Activated CD8-positive, alpha-beta memory T cell treated with anti-CD3 and anti-CD28 coated beads for 24 hours (primary cell): ENCODE data around the gene IZUMO4.
"Not testable (repeated sequence)": the region's sequence is repeated elsewhere in the genome, so short reads cannot be mapped to it uniquely, and the experiment has no call there.

Source experiments
- DNase-seq: peaks from one replicate; pipeline ENCODE4 v3.0.0-alpha.2; 2020

The IZUMO4 gene

DNA sequence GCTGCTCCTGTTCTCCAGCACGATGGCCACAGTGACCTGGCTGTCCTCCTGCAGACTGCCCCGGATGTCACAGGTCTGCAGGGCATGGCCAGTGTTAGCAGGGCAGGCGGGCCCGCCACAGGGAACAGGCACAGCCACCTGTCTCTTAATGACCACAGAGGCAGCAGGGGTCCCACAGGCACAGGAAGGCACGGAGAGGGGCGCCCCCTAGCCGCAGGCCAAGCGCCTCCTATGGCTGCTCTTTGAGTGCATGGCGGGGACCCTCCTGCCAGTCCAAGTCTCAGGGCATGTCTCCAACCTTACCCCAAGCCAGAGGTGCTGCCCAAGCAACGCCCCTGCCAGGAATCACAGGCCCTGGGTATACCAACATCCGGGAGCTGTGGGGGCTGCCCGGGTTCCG lies 14.1 kb downstream of the IZUMO4 start:
- DNase-seq = no peak

DNA sequence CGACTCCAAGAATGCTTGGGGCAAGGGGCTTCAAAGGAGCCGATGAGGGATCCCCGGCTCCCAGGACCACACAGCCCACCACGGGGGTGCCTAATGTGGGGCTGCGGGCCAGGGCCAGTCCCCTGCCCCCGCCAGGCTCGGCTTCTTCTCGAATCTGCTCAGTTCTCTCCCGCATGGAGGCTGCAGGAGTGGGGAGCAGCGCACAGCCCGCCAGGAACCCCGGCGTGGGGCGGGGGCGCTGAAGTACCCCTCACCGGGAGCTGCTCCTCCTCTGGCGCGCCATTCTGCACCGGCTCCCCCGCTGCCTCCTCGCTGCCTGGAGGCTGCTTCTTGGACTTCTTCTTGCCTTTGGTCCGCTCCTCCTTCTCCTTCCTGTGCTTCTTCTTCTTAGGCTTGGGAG lies 14.7 kb downstream of the IZUMO4 start:
- no peak for DNase-seq

DNA sequence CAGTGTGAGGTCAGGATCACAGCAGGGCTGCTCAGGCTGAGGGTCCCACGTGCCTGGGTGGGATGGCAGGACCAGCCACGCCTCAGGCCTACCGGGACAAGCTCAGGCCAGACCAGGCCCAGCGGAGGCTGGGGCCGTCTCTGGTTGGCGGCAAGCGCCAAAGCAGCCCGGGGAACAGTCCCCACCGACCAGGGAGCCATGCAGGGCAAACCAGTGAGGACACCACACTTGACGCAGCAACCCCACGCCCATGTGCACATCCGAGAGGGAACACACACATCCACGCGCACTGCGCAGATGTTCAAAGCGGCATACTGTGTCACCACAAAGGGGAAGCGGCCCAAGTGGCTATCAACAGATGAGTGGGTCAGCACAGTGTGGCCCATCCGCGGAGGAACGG lies 15.2 kb downstream of the IZUMO4 start:
- DNase-seq = no peak

DNA sequence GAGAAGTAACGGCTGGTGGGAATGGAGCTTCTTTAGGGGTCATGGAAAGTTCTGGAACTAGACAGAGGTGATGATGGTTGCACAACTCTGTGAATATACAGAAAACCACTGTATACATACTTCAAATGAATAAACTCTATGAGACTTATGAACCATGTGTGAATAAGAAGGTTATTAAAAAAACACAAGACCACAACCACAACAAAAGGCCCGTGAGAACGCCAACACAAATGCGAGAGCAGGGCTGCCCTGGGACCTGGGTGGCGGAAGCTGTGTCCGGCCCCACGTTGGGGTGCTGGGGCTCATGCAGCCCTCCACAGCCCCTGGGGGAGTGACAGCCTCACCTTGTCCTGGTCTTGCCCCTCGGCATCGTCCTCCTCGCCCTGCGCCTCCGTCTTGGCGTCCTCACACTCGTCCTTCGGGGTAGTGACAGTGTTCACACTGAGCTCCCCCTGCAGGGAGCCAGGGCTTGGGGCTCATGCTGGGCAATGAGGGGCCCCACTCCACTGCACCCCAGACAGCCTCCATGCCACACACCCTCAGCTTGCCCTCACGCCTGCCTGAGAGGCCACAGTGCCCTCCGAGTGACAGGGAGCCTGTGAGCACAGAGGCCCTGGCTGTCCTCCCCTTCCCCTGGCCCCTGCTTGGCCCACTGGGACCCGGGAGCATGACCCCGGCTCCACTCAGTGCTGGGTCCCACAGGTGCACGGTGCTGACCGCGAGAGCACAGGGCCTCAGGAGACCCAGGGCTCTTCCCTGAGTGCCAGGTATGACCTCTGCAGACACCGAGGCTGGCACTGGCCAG lies 16.0 kb downstream of the IZUMO4 start:
- no peak for DNase-seq

DNA sequence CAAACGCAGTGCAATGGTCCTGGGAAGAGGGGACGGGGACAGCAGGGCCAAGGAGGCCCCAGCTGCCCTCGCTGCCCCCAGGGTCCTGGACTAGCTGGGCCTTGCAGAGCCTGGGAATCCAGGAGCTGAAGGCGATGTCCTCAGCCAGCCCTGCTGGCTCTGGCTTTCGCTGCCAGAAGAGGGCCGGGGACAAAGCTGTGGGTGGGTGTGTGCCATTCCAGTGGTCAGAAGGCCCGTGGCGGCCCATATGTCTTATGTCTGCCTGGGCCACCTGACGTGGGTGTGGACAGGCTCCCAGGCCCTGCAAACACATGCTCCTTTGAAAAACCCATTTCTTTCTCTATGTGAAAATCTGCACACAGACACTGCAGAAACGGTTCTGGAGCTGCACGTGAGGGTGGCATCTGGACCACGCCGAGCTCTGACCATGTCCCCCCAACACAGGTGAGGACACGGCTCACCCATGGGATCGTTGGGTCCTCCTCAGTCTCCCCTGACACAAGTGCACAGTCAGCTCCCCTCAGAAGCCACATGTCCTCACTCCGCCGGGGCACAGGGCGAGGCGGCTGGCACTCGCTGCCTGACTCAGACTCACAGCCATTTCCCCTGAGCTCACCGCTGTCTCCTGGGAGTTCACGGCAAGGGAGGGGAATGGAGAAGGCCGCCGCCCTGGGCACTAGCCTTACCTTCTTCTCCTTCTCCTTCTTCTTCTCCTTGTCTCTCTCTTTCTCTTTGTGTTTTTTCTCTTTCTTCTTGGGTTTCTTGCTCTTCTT lies 16.9 kb downstream of the IZUMO4 start:
- no peak for DNase-seq

DNA sequence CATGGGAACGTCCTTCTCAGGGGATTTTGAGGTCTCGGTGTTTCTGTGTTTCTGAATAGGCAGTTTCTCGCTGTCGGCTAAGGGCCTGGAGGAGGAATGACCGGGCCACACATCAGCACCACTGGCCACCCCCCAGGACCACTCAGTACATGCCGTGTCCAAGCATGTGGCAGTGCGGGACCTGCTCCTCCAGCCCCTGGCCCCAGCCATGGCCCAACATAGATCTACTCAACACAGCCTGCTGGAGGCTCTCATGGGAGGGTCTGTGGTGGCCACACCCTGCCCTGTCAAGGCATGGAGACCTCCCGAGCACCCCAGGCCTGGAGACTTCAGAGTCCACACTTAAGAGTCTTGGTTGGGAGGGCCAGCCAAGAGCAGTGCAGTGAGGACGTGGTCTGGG lies 17.5 kb downstream of the IZUMO4 start:
- no peak for DNase-seq

DNA sequence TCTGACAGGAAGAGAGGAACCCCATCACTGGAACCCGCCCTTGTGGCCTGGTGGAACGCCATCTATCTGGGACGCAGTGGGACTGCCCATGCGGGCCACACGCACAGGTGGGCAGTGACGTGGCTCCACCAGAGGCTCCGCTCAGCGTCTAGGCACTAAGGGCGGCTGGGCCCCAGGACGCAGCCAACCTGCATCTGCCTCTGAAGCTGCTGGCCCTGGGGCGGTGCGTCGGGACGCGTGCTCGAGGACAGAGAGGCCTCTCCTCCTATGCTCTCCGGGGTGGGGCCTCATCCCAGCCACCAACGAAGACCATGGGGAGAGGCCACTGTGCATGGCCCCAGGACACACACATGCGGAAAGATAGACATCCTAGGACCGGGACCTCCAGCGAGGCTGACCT lies 18.1 kb downstream of the IZUMO4 start:
- DNase-seq = no peak

DNA sequence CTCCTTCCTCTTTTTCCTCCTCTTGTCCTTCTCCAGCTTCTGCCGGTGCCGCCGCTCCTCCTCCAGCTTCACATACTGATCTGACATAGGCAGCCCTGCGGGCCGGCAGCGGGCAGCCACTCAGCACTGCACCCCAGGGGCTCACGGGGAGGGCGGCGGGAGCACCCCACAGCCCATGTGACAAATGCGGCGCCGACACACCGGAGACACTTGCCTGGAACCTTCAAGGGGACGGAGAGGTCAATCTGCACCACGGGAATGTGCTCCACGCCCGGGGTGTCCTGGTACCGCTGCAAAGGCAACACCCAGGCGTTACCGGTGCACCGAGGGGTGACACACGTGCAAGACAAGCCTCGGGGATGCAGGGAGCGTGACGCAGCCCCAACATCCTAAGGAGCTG lies 18.6 kb downstream of the IZUMO4 start:
- DNase-seq = no peak

DNA sequence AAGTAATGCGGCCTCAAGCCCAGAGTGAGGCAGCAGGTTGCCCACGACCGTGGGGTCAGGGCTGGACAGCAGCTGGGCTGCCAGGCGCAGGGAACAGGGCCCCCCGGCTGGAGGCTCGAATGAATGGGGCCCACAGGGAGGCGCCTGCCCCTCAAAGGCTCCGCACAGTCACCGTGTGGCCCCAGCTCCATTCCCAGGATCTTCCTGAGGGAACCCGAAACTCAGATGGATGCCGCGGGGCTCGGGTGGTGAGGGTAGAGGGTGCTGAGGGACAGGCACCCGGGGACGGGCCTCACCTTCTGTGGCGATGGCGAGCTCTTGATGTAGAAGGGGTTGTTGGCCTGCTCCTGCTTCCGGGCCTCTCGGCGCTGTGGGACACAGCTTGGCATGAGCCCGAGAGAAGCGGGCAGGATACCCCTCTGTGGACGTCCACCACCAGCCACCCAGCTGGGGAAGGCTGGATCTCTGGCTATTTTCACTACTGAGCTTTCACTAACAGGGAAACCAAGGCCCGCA lies 19.3 kb downstream of the IZUMO4 start:
- no peak for DNase-seq

DNA sequence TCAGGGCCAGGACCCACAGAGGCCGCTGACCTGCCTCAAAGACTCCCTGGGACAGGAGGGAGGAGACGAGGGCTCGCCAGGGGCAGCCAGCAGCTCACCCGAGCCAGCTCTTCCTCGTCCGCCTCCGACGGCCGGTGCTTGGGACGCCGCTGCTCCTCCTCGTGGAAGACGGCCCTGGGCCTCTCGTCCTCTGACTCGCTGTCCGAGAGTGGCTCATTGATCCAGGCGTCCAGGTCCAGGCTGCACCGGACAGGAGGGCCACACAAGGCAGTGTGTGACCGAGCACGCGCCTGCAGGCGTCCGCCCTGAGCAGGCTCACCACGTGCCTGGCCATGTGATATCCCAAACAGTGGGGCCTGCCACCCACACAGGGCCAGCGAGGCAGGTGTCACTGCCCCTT lies 19.8 kb downstream of the IZUMO4 start:
- DNase-seq = no peak

DNA sequence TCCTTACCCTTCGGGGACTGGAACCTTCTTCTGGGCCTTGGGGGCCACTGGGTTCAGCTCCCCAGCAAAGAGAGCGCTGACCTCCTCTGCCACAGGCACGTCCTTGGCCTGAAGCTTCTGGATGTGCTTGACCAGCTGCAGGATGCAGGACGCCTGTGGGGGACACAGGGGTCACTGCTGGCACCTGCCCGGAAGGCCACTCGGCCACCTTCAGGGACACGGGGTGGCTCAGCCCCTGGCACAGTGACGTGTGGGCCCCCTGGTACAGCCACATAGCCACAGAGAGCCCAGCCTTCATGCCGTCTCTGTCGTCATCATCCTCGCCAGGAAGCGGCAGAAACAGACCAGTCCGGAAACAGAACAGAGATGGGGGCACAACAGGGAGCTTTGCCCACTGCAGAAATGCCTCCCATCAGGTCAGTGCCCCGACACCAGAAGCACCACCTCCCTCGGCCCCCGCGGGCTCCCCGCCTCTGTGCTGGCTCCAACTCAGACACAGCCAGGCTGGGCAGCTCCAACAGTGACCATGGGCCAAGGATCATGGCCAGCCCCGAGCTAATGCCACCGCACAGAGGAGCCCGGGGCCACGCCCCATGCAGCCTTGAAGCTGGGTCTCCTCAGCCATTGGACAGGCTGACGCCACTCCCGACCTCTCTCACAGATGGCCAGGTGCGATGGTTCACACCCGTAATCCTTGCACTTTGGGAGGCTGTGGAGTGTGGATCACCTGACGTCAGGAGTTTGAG lies 20.7 kb downstream of the IZUMO4 start:
- no peak for DNase-seq

DNA sequence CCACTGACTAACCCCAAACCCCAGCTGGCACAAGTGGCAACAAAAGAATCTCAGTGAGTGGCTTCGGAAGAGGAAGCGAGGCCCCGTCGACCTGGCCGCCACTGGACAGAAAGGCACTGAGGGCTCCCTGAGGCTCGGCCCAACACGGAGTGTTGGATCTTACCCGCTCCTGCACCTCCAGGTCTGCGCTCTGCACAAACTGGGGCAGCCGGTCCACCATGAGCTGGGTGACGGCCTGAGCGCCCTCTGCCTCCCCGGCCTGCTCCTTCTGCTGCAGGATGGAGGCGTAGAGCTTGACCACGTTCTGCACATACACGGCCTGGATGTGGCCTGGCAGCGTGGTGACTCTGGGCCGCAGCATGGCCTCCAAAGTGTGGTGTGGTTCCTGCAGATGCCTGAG lies 21.7 kb downstream of the IZUMO4 start:
- no peak for DNase-seq

DNA sequence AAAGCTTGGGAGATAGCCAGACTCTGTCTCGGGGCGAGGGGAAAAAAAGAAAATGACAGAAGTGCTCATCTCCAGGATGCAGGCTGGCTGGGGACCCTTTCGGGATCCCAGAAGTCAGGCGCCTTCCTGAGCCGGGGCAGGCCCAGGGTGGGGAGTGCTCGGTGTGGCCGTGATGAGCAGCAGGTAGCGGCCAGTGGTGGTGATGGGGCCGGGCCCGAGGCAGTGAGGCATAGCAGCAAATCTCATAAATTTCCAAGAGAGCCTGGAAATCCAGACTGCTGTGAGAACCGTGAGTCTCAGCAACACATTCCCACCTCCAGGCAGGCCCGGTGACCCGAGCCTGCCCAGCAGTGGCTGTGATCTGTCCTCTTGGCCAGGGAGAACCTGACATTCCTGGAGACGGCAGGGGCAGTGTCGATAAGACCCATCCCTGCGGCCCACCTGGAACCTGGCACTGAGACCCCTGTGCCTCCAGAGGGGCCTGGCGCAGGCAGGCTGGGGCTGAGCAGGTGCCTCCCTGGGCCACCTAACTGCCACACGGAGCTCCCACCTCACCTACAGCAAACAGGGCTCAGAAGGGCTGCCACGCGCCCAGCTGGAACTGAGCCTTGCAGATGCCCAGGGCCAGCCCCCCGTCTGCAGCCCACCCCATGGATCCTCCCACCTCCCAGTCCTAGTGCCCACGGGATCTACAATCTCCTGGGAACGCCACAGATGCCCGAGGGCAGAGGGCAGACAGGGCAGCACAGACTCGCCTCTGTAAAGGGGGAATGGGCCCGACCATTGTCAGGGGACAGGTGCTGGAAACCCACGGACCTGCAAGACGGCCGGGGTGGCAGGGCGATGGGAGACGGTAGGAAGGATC lies 23.4 kb downstream of the IZUMO4 start:
- no peak for DNase-seq

DNA sequence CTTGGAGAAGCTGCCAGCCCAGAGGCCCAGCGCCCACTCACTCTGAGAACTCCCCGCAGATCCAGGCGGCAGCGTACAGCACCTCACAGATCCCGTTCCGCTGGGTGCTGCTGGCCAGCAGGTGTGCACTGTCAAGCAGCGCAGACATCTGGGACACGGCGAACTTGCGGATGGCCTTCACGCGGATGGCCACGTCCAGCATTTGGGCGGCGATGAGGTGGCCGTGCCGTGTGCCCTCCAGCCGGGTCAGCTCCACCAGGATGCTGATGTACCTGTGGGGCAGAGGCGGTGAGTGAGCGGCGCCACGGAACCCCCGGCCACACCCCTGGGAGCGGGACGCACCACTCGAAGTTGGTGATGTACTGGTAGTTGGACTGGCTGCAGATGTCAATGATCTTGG lies 24.1 kb downstream of the IZUMO4 start:
- DNase-seq = no peak

DNA sequence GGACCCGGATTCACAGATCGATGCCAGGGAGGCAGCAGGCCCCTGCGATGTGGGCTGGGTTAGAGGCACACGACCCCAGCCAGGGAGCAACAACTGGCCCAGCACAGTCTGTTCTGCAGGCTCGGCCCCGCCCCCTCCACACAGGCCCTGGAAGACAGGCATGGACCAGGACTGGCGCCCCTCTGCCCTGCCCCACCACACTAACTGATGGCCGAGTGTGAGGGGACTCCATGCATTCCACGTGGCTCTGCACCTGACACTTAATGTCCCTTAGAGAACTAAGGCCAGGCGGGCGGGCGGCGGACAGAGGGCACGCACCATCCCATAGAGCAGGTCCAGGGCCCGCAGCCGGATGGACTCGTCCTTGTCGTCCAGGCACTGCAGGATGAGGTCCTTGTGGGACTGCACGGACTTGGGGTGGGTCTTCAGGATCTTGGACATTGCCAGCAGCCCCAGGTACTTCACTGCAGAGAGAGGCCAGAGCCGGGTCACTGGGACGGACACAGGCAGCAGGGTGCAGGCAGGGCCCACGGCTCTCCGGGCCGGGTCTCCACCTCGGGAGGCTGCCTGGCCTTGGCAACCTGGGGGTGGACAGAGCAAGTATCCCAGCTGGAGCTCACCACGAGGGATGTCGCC lies 24.8 kb downstream of the IZUMO4 start:
- no peak for DNase-seq

DNA sequence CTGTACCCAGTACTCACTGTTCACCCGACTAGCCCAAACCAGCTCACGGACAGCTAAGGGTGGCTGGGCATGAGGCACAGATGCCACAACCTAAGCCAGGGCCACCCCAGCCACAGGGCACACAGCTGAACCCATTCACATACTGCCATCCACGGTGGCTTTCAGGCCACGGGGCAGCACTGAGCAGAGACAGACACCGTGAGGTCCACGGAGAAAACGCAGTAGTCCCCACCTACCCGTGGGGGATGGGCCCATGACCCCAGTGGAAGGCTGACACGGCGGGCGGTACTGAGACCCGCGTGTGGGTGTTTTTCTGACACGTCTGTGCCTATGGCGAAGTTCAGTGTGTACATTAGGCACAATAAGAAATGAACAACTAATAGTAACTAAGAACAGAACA lies 25.5 kb downstream of the IZUMO4 start:
- no peak for DNase-seq

DNA sequence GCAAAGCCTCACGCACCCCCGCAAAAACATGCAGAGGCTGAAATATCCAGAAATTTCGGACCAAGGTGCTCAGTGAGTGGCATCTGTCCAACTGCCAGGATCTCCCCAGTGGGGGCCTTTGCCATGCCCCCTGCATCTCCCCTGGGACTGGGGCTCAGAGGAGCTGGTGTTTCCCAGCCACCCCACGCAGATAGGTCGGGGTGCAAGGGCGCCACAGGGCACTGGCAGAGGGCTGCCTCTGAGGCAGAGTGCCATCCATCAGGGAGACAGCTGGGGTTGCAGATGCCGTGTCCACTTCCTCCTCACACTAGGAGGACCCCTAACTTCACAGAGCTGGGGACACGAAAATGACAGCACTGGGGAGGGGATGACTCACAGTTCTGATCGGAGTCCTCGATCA lies 26.3 kb downstream of the IZUMO4 start:
- DNase-seq = no peak

DNA sequence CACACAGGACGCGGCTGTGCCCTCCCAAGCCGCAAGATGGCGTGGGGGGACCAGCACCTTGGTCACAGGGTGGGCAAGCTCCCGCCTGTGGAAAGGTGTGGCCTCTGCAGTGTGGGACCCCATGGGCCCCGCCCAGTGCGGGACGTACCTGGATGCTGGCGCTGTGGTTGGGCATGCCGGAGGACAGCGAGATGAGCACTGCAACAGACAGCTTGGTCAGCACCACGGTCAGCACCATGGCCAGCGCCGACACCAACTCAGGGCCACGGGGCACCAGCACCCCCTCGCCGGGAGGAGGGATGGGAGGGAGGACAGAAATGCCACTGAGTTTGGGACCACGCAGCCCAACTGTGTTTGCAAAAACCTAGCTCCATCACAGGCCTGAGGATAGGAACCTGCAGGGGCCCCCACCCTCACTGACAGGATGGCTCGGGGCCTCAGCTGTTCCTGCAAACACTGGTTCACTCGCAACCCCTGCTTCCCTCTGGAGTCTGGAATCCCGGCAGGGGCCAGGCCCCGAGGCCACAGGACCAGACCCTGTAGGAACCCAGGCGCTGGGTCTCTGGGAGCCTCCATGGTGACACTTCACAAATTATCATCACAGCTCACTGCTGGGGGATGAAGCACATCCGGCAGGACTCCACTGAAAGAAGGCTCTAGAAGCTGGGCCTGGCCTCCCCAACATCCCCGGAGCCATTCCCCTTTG lies 27.1 kb downstream of the IZUMO4 start:
- no peak for DNase-seq

DNA sequence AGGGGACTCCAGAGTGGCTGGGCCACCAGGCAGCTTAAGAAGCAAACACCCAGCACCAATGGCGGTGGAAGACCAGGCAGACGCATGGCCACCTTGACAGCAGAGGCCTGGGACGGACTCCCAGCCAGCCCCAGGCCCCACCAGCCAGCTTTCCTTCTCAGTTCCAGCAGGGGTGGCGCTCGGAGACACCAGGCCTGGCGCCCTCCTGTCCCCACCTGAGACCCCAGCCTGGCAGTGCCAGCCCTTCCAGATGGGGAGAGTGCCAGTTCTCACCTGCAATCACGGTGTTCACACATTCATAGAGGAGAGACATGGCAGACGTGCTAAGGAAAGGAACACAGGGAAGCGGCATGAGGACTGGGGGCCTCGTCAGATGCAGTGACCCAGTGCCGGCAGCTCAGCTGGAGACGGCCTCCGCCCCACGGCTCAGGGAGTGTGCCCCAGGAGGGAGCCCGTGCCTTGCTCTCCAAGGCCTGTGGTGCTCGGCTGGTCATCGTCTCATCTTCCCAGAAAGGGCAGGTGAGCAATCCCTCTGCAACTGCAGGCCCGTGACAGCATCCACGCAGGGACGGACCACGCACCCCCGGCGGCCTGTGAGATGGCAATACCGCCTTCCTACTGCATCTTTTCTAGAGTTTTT lies 30.3 kb downstream of the IZUMO4 start:
- no peak for DNase-seq

DNA sequence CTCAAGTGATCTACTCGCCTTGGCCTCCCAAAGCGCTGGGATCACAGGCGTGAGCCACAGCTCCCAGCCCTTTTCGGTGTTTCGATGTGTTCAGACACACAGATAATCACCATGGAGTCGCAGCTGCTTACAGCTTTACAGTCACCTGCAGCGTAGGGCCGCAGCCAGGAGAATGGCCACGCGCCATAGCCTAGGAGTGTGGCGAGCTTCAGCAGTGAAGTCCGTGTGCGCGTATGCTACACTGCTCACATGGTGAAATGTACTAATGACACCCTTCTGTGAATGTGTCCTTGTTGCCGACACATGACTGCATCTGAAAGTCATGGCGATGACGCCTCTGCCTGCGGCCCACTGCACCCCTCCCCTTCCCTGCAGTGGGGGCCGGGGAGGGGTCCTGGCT lies 31.0 kb downstream of the IZUMO4 start:
- DNase-seq = no peak

DNA sequence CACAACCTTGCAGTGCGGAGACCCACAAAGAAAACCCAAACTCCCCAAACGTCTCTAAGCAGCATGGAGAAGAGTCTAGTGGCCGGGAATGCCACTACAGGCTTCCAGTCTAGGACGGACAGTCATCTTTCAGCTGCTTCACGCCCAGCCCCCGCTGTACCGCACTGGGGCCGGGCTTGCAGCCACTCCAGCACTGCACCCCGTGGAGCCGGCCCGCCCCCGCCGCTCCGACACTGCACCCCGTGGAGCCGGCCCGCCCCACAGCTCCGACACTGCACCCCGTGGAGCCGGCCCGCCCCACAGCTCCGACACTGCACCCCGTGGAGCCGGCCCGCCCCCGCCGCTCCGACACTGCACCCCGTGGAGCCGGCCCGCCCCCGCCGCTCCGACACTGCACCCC lies 31.5 kb downstream of the IZUMO4 start:
- not testable (repeated sequence) for DNase-seq
